Measurements from ENCODE around the gene BAIAP2. TPM values are rescaled to one million over a fixed set of nuclear protein-coding genes. Genes with fewer than 3 reads are reported as not detected.

Gene BAIAP2
- polyA plus RNA-seq, 3 donors, result 8.6 to 17.0 (median 11.2) TPM

- H3K9me3 Mint-ChIP-seq, result no peaks in the 10 kb centered on the region
- Histone ChIP-seq H3K27ac (ENCODE audit: low read depth in 1 of 2, low read length in 2 of 2) (no peak overlapping the region), H3K36me3 (replicated peaks in 1 of 2; ENCODE audit: control insufficient read depth in 1 of 2, insufficient read depth in 2 of 2, low read length in 2 of 2) (peaks cover 5 to 18% of the 10 kb centered on the region in 2 donors), H3K4me2 (replicated peaks; ENCODE audit: extremely low read depth, low read length, poor library complexity, severe bottlenecking) (no peak overlapping the region), H3K79me2 (ENCODE audit: insufficient read depth, low read length) (no peaks in the 10 kb centered on the region), H3K9ac (ENCODE audit: insufficient read depth, low read length, poor library complexity, severe bottlenecking) (no peak overlapping the region), H3K27me3 (ENCODE audit: control insufficient read depth in 2 of 2, insufficient read depth in 2 of 2, low read length in 2 of 2) (no peaks in the 10 kb centered on the region), H2AFZ (ENCODE audit: insufficient read depth, low read depth, low read length, poor library complexity, severe bottlenecking) (no peak overlapping the region), H4K20me1 (ENCODE audit: insufficient read depth, low read length) (peaks cover 21% of the 10 kb centered on the region), H3K4me1 (ENCODE audit: control insufficient read depth in 1 of 2, insufficient read depth in 2 of 2, low read length in 2 of 2) (no peaks in the 10 kb centered on the region), H3K4me3 (replicated peaks in 1 of 3; ENCODE audit: low read depth in 2 of 3, low read length in 3 of 3) (no peak overlapping the region), H3K9me3 (replicated peaks in 1 of 2; ENCODE audit: control insufficient read depth in 1 of 2, insufficient read depth in 1 of 2, low read length in 2 of 2) (no peaks in the 10 kb centered on the region)
- H3K4me3 Mint-ChIP-seq, result no peak overlapping the region
- H3K27me3 Mint-ChIP-seq (ENCODE audit: low read depth in 3 of 3), result no peaks in the 10 kb centered on the region
- DNase-seq, result no peak
- H3K27ac Mint-ChIP-seq, result no peak overlapping the region
- H3K36me3 Mint-ChIP-seq, result peaks cover 7 to 9% of the 10 kb centered on the region in 2 donors
- H3K4me1 Mint-ChIP-seq, result no peaks in the 10 kb centered on the region
- 90% methylated on average over 10 of the region's 21 CpGs for WGBS (ENCODE audit: insufficient coverage)
- intact Hi-C loops (cut with micrococcal nuclease), result no loop called here
- no peak for TF ChIP-seq CTCF (IDR thresholded peaks at IDR 0.05)
These were observed 78.3 kb downstream of the BAIAP2 start for GRCh38 chr17:81113158-81113724.

GRCh38 chr17:81114351-81115093 lies 79.6 kb downstream of the BAIAP2 start:
- peaks cover 7% of the 10 kb centered on the region for H3K4me1 Mint-ChIP-seq
- Histone ChIP-seq H3K9me3 (replicated peaks in 1 of 2; ENCODE audit: control insufficient read depth in 1 of 2, insufficient read depth in 1 of 2, low read length in 2 of 2) (no peaks in the 10 kb centered on the region), H3K36me3 (replicated peaks in 1 of 2; ENCODE audit: control insufficient read depth in 1 of 2, insufficient read depth in 2 of 2, low read length in 2 of 2) (peaks cover 5 to 22% of the 10 kb centered on the region in 2 donors), H2AFZ (ENCODE audit: insufficient read depth, low read depth, low read length, poor library complexity, severe bottlenecking) (no peak overlapping the region), H3K4me2 (replicated peaks; ENCODE audit: extremely low read depth, low read length, poor library complexity, severe bottlenecking) (no peak overlapping the region), H3K79me2 (ENCODE audit: insufficient read depth, low read length) (no peaks in the 10 kb centered on the region), H3K9ac (ENCODE audit: insufficient read depth, low read length, poor library complexity, severe bottlenecking) (no peak overlapping the region), H4K20me1 (ENCODE audit: insufficient read depth, low read length) (peaks cover 34% of the 10 kb centered on the region), H3K27ac (ENCODE audit: low read depth in 1 of 2, low read length in 2 of 2) (no peak overlapping the region), H3K4me1 (ENCODE audit: control insufficient read depth in 1 of 2, insufficient read depth in 2 of 2, low read length in 2 of 2) (peaks cover 6 to 8% of the 10 kb centered on the region in 2 donors), H3K27me3 (ENCODE audit: control insufficient read depth in 2 of 2, insufficient read depth in 2 of 2, low read length in 2 of 2) (no peaks in the 10 kb centered on the region), H3K4me3 (replicated peaks in 1 of 3; ENCODE audit: low read depth in 2 of 3, low read length in 3 of 3) (no peak overlapping the region)
- H3K9me3 Mint-ChIP-seq, result no peaks in the 10 kb centered on the region
- no peak overlapping the region for H3K4me3 Mint-ChIP-seq
- TF ChIP-seq CTCF (IDR thresholded peaks at IDR 0.05), result no peak
- DNase-seq, result no peak
- no peak overlapping the region for H3K27ac Mint-ChIP-seq
- peaks cover 0 to 2% (median 0%) of the 10 kb centered on the region in 3 donors for H3K27me3 Mint-ChIP-seq (ENCODE audit: low read depth in 3 of 3)
- intact Hi-C loops (cut with micrococcal nuclease), result no loop called here
- 97% methylated on average over 18 of the region's 19 CpGs for WGBS (ENCODE audit: insufficient coverage)
- H3K36me3 Mint-ChIP-seq, result peaks cover 7 to 11% of the 10 kb centered on the region in 2 donors
